WERI-Rb-1 (cell line): ENCODE results near the gene OXLD1.
"Not testable (repeated sequence)": the region's sequence is repeated elsewhere in the genome, so short reads cannot be mapped to it uniquely, and the experiment has no call there.

Experiments
- DNase-seq: peaks from one replicate; pipeline ENCODE4 v3.0.0-alpha.2; 2020
- H3K27ac ChIP-seq: fragments of 250-450 bp; sonication (Bioruptor Pico); 2 replicates; pipeline ENCODE4 v1.5.1; 2020; ENCODE audit warnings: mild to moderate bottlenecking, moderate library complexity
- H3K27me3 ChIP-seq: fragments of 250-450 bp; sonication (Bioruptor Pico); 2 replicates; pipeline ENCODE4 v1.5.1; 2021; ENCODE audit warnings: mild to moderate bottlenecking, low read depth, moderate library complexity; ENCODE audit not compliant: insufficient read depth, severe bottlenecking
- H3K36me3 ChIP-seq: fragments of 250-450 bp; sonication (Bioruptor Pico); 2 replicates; pipeline ENCODE4 v1.5.1; 2020; ENCODE audit warnings: mild to moderate bottlenecking, moderate library complexity
- H3K4me3 ChIP-seq: 2 replicates; pipeline ENCODE4 v1.5.1; 2011; ENCODE audit warnings: low read depth, mild to moderate bottlenecking, control low read depth, low read length
- H3K9me3 ChIP-seq: fragments of 250-450 bp; sonication (Bioruptor Pico); 2 replicates; pipeline ENCODE4 v1.5.1; 2021; ENCODE audit warnings: mild to moderate bottlenecking, moderate library complexity; ENCODE audit not compliant: severe bottlenecking
- CTCF ChIP-seq: IDR thresholded peaks from 2 replicates; pipeline ENCODE4 v1.5.1; 2011; ENCODE audit warnings: low read depth, mild to moderate bottlenecking, control low read depth, inconsistent platforms, low read length

OXLD1 gene

GRCh38 chr17:81682565-81683207 lies 16.3 kb upstream of the OXLD1 start:
- Histone ChIP-seq H3K27me3 (no peaks in the 10 kb centered on the region), H3K4me3 (peak overlapping the region; percentile 97), H3K27ac (peak overlapping the region; percentile 84), H3K9me3 (no peaks in the 10 kb centered on the region), H3K36me3 (peaks cover 55% of the 10 kb centered on the region)
- no peak for TF ChIP-seq CTCF
- no peak for DNase-seq

GRCh38 chr17:81681672-81682071 lies 15.3 kb upstream of the OXLD1 start:
- DNase-seq = no peak
- no peaks in the 10 kb centered on the region for H3K9me3 ChIP-seq
- no peak overlapping the region for H3K4me3 ChIP-seq
- no peaks in the 10 kb centered on the region for H3K27me3 ChIP-seq
- peaks cover 46% of the 10 kb centered on the region for H3K36me3 ChIP-seq
- TF ChIP-seq CTCF = no peak
- H3K27ac ChIP-seq = no peak overlapping the region

GRCh38 chr17:81680150-81680549 lies 13.7 kb upstream of the OXLD1 start:
- Histone ChIP-seq H3K9me3 (no peaks in the 10 kb centered on the region), H3K27me3 (no peaks in the 10 kb centered on the region), H3K4me3 (no peak overlapping the region), H3K27ac (no peak overlapping the region), H3K36me3 (peaks cover 37% of the 10 kb centered on the region)
- TF ChIP-seq CTCF = no peak
- DNase-seq = no peak

- Histone ChIP-seq H3K27me3 (no peaks in the 10 kb centered on the region), H3K27ac (no peak overlapping the region), H3K36me3 (peaks cover 51% of the 10 kb centered on the region), H3K9me3 (no peaks in the 10 kb centered on the region), H3K4me3 (no peak overlapping the region)
- TF ChIP-seq CTCF = no peak
- no peak for DNase-seq
Observed at GRCh38 chr17:81676906-81677305, 10.5 kb upstream of the OXLD1 start.

GRCh38 chr17:81675515-81676221 lies 9.3 kb upstream of the OXLD1 start:
- not testable (repeated sequence) for H3K9me3 ChIP-seq, H3K4me3 ChIP-seq, H3K27me3 ChIP-seq
- H3K36me3 ChIP-seq = peaks cover 51% of the 10 kb centered on the region
- DNase-seq = peak; percentile 66
- peak; percentile 68 for TF ChIP-seq CTCF
- H3K27ac ChIP-seq = peak overlapping the region; percentile 30; the same call in 1 of the 2 replicates
